Karpas-422 (cell line): Measurements from ENCODE around the gene KIF6. TPM values are rescaled to one million over a fixed set of nuclear protein-coding genes. Genes with fewer than 3 reads are reported as not detected.

Experiments used
- DNase-seq: peaks from one replicate; pipeline ENCODE4 v3.0.0-alpha.2; 2015
- H2AFZ ChIP-seq: fragments of 200-600 bp; sonication (generic); 2 replicates; pipeline ENCODE4 v1.6.1; 2014; ENCODE audit warnings: antibody characterized with exemption, low read length, mixed read lengths
- H3K27ac ChIP-seq: fragments of 200-600 bp; sonication (generic); 2 replicates; pipeline ENCODE4 v1.5.1; 2014; ENCODE audit warnings: mild to moderate bottlenecking, low read length, moderate library complexity
- H3K27me3 ChIP-seq: fragments of 200-600 bp; sonication (generic); 2 replicates; pipeline ENCODE4 v1.6.1; 2014; ENCODE audit warnings: low read length, mixed read lengths
- H3K36me3 ChIP-seq: fragments of 200-600 bp; sonication (generic); 2 replicates; pipeline ENCODE4 v1.6.1; 2014; ENCODE audit warnings: low read length, mixed read lengths; ENCODE audit not compliant: insufficient read depth
- H3K4me1 ChIP-seq: fragments of 200-600 bp; sonication (generic); 2 replicates; pipeline ENCODE4 v1.6.1; 2014; ENCODE audit warnings: mild to moderate bottlenecking, low read length, mixed read lengths
- H3K4me2 ChIP-seq: fragments of 200-600 bp; sonication (generic); 2 replicates; pipeline ENCODE4 v1.6.1; 2014; ENCODE audit warnings: low read length, low read depth, mild to moderate bottlenecking; ENCODE audit not compliant: poor library complexity, severe bottlenecking
- H3K4me3 ChIP-seq: fragments of 200-600 bp; sonication (generic); 2 replicates; pipeline ENCODE4 v1.5.1; 2014; ENCODE audit warnings: mild to moderate bottlenecking, antibody characterized with exemption, low read length, mixed read lengths
- H3K79me2 ChIP-seq: fragments of 200-600 bp; sonication (generic); 2 replicates; pipeline ENCODE4 v1.6.1; 2014; ENCODE audit warnings: mild to moderate bottlenecking, low read length, mixed read lengths
- H3K9ac ChIP-seq: fragments of 200-600 bp; sonication (generic); 2 replicates; pipeline ENCODE4 v1.6.0; 2014; ENCODE audit warnings: low read length
- H3K9me2 ChIP-seq: fragments of 200-600 bp; sonication (generic), shearing (Covaris generic); replicated peaks from 2 replicates; pipeline ENCODE4 v1.6.0; 2014; ENCODE audit warnings: mild to moderate bottlenecking, low read length, moderate library complexity; ENCODE audit not compliant: insufficient read depth
- H3K9me3 ChIP-seq: fragments of 300-700, 200-600 bp; sonication (generic); 2 replicates; pipeline ENCODE4 v1.6.1; 2014; ENCODE audit warnings: low read length, mixed read lengths
- H4K20me1 ChIP-seq: fragments of 200-600 bp; sonication (generic); 2 replicates; pipeline ENCODE4 v1.6.1; 2014; ENCODE audit warnings: mild to moderate bottlenecking, antibody characterized with exemption, low read length, low read depth; ENCODE audit not compliant: insufficient read depth
- total RNA-seq: library from RNA; depleted of rRNA; stranded (reverse); fragments of >200 nt; shearing (Covaris generic); gene quantifications from 2 replicates; pipeline ENCODE4 v1.2.3, GENCODE V29; 2014; ENCODE audit warnings: low replicate concordance

KIF6 gene
- total RNA-seq, 1 experiment from 2014 or later = not detected

DNA sequence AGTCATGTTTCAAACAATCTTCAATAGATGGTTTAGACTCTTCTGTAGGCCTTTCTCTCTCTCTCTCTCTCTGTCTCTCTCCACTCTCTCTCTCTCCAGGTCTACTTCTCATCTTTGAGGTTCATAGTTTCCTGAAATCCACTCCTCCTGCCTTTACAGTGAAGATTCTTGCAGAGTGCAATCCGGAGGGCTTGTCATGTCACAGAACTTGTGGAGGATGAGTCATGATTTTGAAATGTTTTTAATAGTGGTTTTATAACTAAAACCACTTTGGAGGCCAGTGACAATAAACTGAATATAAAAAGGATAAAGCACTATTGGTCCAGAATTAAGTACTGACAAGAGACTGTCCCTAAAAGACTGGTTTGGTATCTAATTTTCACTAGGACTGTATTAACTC lies 156.3 kb downstream of the KIF6 start:
- no peak overlapping the region for H3K4me2 ChIP-seq
- no peaks in the 10 kb centered on the region for H3K27me3 ChIP-seq
- no peaks in the 10 kb centered on the region for H3K36me3 ChIP-seq
- no peak overlapping the region for H3K4me3 ChIP-seq
- H3K9me2 ChIP-seq = no peaks in the 10 kb centered on the region
- no peaks in the 10 kb centered on the region for H4K20me1 ChIP-seq
- H3K9ac ChIP-seq = no peak overlapping the region
- no peak overlapping the region for H2AFZ ChIP-seq
- H3K9me3 ChIP-seq = no peaks in the 10 kb centered on the region
- H3K79me2 ChIP-seq = no peaks in the 10 kb centered on the region
- no peak for DNase-seq
- no peaks in the 10 kb centered on the region for H3K4me1 ChIP-seq
- H3K27ac ChIP-seq = no peak overlapping the region

DNA sequence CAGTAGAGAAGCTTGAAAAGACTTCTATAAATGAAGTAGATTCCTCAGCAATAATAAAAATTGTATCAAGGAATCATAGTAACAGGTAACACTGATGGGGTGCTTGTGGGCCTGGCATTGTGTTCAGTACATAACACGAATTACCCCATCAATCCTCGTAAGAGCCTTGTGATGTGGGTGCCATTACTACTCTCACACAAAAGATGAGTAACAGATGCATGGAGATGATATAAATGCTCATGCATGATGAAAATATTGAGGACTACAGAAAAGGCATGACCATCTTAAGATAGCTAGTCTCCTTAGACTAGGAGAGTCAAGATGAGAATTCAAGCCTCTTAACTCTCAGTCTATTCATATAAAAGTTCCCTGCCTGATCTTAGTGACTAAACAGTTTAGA lies 158.1 kb downstream of the KIF6 start:
- Histone ChIP-seq H3K79me2 (no peaks in the 10 kb centered on the region), H3K9ac (no peak overlapping the region), H2AFZ (no peak overlapping the region), H3K4me2 (no peak overlapping the region), H3K36me3 (no peaks in the 10 kb centered on the region), H3K27me3 (no peaks in the 10 kb centered on the region), H3K9me3 (no peaks in the 10 kb centered on the region), H3K9me2 (no peaks in the 10 kb centered on the region), H3K4me1 (no peaks in the 10 kb centered on the region), H4K20me1 (no peaks in the 10 kb centered on the region), H3K4me3 (no peak overlapping the region), H3K27ac (no peak overlapping the region)
- DNase-seq = no peak

DNA sequence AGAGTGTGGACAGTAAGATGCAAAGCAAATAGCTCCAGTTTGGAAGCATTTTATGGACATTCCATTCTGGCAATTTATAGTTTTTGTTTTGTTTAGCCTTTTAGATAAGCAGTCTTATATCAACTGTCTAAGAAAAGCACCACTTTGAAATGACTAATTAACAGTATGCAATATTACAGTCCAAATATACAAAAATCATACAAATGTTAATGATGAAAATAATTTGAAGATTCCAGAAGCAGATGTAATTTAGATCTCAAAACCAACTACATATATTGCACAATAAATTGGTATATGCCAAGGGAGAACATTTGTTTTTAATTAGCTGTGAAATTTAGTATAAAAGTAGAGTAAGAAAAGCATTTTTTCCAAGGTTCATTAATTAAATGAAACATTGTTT lies 158.8 kb downstream of the KIF6 start:
- no peaks in the 10 kb centered on the region for H3K36me3 ChIP-seq
- no peak overlapping the region for H3K4me2 ChIP-seq
- H3K27ac ChIP-seq = no peak overlapping the region
- H3K9ac ChIP-seq = no peak overlapping the region
- H3K27me3 ChIP-seq = no peaks in the 10 kb centered on the region
- H3K4me1 ChIP-seq = no peaks in the 10 kb centered on the region
- no peak overlapping the region for H2AFZ ChIP-seq
- H3K9me3 ChIP-seq = no peaks in the 10 kb centered on the region
- no peaks in the 10 kb centered on the region for H4K20me1 ChIP-seq
- no peaks in the 10 kb centered on the region for H3K9me2 ChIP-seq
- H3K79me2 ChIP-seq = no peaks in the 10 kb centered on the region
- H3K4me3 ChIP-seq = no peak overlapping the region
- DNase-seq = no peak

DNA sequence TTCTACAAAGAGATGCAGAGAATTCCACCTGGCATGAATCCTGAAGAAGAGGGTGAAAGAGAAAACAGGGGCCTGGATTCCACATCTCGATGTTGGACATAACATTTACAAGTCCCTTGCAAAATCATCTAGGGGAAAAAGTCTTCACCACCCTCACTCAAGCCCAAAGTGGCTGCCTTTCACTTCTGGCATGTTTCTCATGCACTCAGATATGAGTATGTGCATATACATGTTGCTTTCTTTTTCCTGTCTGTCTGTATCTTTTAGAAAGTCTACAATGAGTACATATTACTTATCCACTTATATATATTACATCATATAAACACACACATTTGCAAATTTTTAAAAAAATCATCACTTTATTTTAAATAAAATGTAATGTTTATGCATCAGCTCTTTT lies 159.3 kb downstream of the KIF6 start:
- no peaks in the 10 kb centered on the region for H3K27me3 ChIP-seq
- H2AFZ ChIP-seq = no peak overlapping the region
- H3K9me2 ChIP-seq = no peaks in the 10 kb centered on the region
- no peak overlapping the region for H3K4me2 ChIP-seq
- H3K36me3 ChIP-seq = no peaks in the 10 kb centered on the region
- DNase-seq = no peak
- H3K27ac ChIP-seq = no peak overlapping the region
- H3K4me1 ChIP-seq = no peaks in the 10 kb centered on the region
- no peaks in the 10 kb centered on the region for H3K79me2 ChIP-seq
- H3K4me3 ChIP-seq = no peak overlapping the region
- H4K20me1 ChIP-seq = no peaks in the 10 kb centered on the region
- no peaks in the 10 kb centered on the region for H3K9me3 ChIP-seq
- no peak overlapping the region for H3K9ac ChIP-seq

DNA sequence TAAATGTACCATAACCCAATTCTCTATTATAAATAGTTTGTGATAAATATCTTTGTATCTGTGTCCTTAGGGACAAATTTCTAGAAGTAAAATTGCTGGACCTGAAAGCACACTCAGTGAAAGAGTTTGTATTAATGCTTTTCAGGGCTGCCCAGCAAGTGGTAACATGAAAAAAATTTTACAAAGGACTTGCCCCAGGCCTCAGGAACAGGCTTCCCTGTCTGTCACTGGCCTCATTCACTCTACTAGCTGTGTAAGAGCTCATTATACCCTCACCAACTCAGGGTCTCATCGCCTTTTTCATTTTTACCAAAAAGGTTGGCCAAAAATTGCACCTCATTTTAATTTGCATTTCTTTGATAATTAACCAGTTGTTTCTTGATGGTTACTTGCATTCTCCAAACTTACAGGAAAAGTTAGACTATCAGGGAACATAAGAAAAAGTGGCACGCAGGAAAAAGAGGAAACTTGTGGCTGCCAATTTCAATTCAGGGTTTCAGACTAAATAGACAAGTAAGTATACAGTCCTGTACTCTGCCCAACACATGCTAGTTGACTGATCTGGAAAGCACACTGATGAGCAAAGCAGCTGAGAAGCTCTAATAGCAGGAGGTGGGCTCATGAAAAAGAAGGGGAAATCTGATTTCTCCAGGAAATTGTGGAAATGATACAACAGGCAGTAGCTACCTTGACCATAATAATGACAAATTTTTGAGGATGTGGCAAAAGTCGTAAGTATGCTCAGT lies 161.5 kb downstream of the KIF6 start:
- DNase-seq = no peak
- H3K36me3 ChIP-seq = no peaks in the 10 kb centered on the region
- no peaks in the 10 kb centered on the region for H3K27me3 ChIP-seq
- H3K9me2 ChIP-seq = no peaks in the 10 kb centered on the region
- no peak overlapping the region for H3K27ac ChIP-seq
- H3K9me3 ChIP-seq = no peaks in the 10 kb centered on the region
- no peak overlapping the region for H3K4me3 ChIP-seq
- no peaks in the 10 kb centered on the region for H4K20me1 ChIP-seq
- H3K4me1 ChIP-seq = no peaks in the 10 kb centered on the region
- H3K9ac ChIP-seq = no peak overlapping the region
- no peak overlapping the region for H3K4me2 ChIP-seq
- no peak overlapping the region for H2AFZ ChIP-seq
- no peaks in the 10 kb centered on the region for H3K79me2 ChIP-seq

DNA sequence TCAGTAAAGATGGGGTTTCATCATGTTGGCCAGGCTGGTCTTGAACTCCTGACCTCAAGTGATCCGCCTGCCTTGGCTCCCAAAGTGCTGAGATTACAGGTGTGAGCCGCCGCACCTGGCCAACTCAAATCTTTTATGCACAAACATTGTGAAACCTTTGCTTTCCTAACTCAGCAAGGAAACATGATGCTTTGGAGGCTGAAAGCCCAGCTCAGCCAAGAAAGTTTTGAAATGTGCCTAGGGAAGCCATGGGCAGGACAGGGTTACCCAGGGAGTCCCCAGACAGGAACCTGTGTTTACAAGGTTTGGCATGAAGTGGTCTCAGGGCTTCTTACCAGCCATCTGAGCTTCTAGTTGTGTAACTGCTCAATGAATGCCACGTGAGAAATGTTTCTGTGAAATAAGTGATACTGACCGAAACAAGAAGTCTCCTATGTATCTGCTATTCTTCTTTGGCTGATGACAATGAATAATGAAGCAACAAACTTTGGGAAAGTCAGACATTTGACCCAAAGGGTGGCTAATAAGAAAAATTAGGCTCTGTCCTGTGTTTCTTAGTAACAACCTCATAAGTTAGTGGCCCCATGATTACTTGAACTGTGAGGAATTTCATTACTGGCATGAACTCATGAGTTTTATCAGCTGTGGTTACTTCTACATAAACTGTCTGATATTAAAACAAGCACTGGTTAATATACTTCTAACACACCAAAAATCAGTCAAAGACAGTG lies 163.5 kb downstream of the KIF6 start:
- no peak overlapping the region for H3K27ac ChIP-seq
- no peaks in the 10 kb centered on the region for H3K79me2 ChIP-seq
- no peaks in the 10 kb centered on the region for H3K9me2 ChIP-seq
- H3K4me2 ChIP-seq = no peak overlapping the region
- no peaks in the 10 kb centered on the region for H4K20me1 ChIP-seq
- H3K9ac ChIP-seq = no peak overlapping the region
- DNase-seq = no peak
- H3K27me3 ChIP-seq = no peaks in the 10 kb centered on the region
- no peaks in the 10 kb centered on the region for H3K36me3 ChIP-seq
- H2AFZ ChIP-seq = no peak overlapping the region
- no peaks in the 10 kb centered on the region for H3K9me3 ChIP-seq
- no peaks in the 10 kb centered on the region for H3K4me1 ChIP-seq
- no peak overlapping the region for H3K4me3 ChIP-seq

DNA sequence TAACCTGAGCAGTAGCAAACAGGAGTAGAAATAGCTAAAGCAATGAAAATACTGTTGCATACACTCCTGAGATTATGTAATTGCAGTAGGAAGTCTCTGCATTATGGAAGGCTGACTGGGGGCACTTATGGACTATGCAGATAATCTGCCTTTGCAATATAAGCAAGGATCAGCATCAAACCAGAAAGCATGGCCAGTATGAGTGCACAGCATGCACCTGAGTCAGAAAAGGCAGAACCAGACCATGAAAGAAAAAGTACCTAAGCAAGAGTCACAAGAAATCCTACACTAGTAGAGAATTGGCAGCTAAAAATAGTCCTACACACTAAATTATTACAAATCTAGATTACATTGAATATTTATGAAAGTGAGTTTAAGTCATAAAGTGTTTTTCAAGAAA lies 164.3 kb downstream of the KIF6 start:
- no peak overlapping the region for H3K4me3 ChIP-seq
- no peak overlapping the region for H3K27ac ChIP-seq
- H4K20me1 ChIP-seq = no peaks in the 10 kb centered on the region
- H3K36me3 ChIP-seq = no peaks in the 10 kb centered on the region
- no peaks in the 10 kb centered on the region for H3K4me1 ChIP-seq
- no peaks in the 10 kb centered on the region for H3K9me2 ChIP-seq
- H3K9ac ChIP-seq = no peak overlapping the region
- H3K79me2 ChIP-seq = no peaks in the 10 kb centered on the region
- no peak overlapping the region for H2AFZ ChIP-seq
- no peak for DNase-seq
- no peak overlapping the region for H3K4me2 ChIP-seq
- H3K27me3 ChIP-seq = no peaks in the 10 kb centered on the region
- H3K9me3 ChIP-seq = no peaks in the 10 kb centered on the region

DNA sequence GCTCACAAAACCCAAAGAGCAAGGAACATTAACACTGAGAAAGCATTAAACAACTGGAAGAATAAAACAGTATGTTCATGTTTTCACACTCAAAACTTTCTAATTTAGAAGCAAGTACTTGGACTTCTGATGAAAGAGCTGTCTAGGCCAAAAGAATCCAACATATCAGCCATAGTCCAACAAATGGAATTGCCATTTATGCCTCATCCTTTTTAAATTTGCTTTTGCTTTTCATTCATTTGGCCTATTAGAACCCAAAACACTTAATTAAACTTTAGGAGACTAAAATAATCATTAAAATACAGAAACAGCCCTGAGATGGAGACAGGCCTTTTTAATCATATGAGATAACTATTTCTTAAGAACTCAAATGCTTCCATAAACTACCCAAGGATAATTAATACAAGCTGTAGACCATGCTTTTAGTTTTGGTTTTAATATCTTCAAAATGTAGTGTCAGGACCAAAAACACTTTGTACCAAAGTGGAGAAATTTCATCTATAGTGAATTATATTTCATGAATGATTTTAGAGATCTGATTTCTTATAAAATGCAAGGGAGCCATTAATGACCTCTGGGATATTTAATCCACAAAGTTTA lies 166.5 kb downstream of the KIF6 start:
- Histone ChIP-seq H3K4me1 (no peaks in the 10 kb centered on the region), H2AFZ (no peak overlapping the region), H4K20me1 (no peaks in the 10 kb centered on the region), H3K9ac (no peak overlapping the region), H3K4me2 (no peak overlapping the region), H3K79me2 (no peaks in the 10 kb centered on the region), H3K9me3 (no peaks in the 10 kb centered on the region), H3K27ac (no peak overlapping the region), H3K4me3 (no peak overlapping the region), H3K27me3 (no peaks in the 10 kb centered on the region), H3K36me3 (no peaks in the 10 kb centered on the region), H3K9me2 (no peaks in the 10 kb centered on the region)
- no peak for DNase-seq
